ENCODE data around the gene AK5. TPM values are rescaled to one million over a fixed set of nuclear protein-coding genes. Genes with fewer than 3 reads are reported as not detected.

AK5 gene
- total RNA-seq, 1 donor from 2014 or later, result 1.0 TPM

DNA sequence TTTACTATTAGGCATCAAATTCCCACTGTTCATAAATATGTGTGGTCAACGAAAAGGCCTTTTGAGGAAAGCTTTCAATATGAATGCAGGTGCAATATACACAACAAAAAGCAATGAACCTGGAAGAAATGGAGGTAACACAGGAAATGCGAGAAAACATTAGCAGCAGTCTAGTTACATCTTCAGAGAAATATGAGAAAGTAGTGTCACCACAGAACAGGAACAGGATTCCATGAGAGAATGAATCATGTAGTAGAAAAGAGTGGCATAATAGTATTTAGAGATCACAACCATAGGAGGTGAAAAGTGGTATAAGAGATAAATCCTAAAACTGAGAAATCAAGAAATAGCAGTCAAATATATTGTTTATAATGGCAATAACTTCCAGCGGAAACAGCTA is 103.7 kb downstream of the AK5 start:
- no peak overlapping the region for H3K4me3 ChIP-seq
- H3K9me3 ChIP-seq, result no peaks in the 10 kb centered on the region
- ATAC-seq (no peak), DNase-seq (no peak)
- no peak overlapping the region for H3K27ac ChIP-seq
- intact Hi-C loops (cut with DNase I), result no loop called here
- H3K27me3 ChIP-seq (ENCODE audit: low read depth), result no peaks in the 10 kb centered on the region
- TF ChIP-seq, protein P1, sequence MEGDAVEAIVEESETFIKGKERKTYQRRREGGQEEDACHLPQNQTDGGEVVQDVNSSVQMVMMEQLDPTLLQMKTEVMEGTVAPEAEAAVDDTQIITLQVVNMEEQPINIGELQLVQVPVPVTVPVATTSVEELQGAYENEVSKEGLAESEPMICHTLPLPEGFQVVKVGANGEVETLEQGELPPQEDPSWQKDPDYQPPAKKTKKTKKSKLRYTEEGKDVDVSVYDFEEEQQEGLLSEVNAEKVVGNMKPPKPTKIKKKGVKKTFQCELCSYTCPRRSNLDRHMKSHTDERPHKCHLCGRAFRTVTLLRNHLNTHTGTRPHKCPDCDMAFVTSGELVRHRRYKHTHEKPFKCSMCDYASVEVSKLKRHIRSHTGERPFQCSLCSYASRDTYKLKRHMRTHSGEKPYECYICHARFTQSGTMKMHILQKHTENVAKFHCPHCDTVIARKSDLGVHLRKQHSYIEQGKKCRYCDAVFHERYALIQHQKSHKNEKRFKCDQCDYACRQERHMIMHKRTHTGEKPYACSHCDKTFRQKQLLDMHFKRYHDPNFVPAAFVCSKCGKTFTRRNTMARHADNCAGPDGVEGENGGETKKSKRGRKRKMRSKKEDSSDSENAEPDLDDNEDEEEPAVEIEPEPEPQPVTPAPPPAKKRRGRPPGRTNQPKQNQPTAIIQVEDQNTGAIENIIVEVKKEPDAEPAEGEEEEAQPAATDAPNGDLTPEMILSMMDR (IDR thresholded peaks at IDR 0.05), result no peak
- no peaks in the 10 kb centered on the region for H3K36me3 ChIP-seq
- no peaks in the 10 kb centered on the region for H3K4me1 ChIP-seq

DNA sequence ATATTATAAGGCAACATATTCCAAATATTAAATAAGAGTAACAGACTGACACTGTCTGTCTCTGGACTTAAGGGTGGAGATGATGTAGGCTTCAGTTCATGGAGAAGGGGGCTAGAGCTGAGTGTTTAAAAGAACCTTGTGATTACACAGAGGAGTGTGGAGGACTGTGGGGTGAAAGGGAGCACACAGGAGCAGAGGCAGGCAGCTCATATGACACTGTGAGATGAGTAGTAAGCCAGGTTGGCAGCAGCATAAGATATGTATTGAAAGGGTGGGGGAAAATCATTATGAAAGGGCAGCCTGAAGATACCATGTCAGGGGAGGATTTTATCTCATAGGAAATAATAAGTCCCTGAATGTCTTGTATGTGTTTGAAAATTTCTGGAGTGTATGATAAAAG is 104.5 kb downstream of the AK5 start:
- no peaks in the 10 kb centered on the region for H3K9me3 ChIP-seq
- DNase-seq (no peak), ATAC-seq (no peak)
- H3K4me1 ChIP-seq, result no peaks in the 10 kb centered on the region
- no peak overlapping the region for H3K4me3 ChIP-seq
- TF ChIP-seq, protein P1 (IDR thresholded peaks at IDR 0.05), result no peak
- intact Hi-C loops (cut with DNase I), result no loop called here
- no peaks in the 10 kb centered on the region for H3K36me3 ChIP-seq
- H3K27ac ChIP-seq, result no peak overlapping the region
- no peaks in the 10 kb centered on the region for H3K27me3 ChIP-seq (ENCODE audit: low read depth)

GRCh38 chr1:77387553-77387952 is 105.7 kb downstream of the AK5 start:
- Histone ChIP-seq H3K9me3 (no peaks in the 10 kb centered on the region), H3K27me3 (ENCODE audit: low read depth) (no peaks in the 10 kb centered on the region), H3K4me3 (no peak overlapping the region), H3K27ac (no peak overlapping the region), H3K4me1 (no peaks in the 10 kb centered on the region), H3K36me3 (no peaks in the 10 kb centered on the region)
- DNase-seq (no peak), ATAC-seq (no peak)
- TF ChIP-seq, protein P1 (IDR thresholded peaks at IDR 0.05), result no peak
- intact Hi-C loops (cut with DNase I), result no loop called here

- no peaks in the 10 kb centered on the region for H3K9me3 ChIP-seq
- no peak overlapping the region for H3K27ac ChIP-seq
- TF ChIP-seq, protein P1 (IDR thresholded peaks at IDR 0.05), result no peak
- H3K27me3 ChIP-seq (ENCODE audit: low read depth), result no peaks in the 10 kb centered on the region
- no peak overlapping the region for H3K4me3 ChIP-seq
- H3K4me1 ChIP-seq, result no peaks in the 10 kb centered on the region
- no peak for ATAC-seq
- DNase-seq, result no peak
- H3K36me3 ChIP-seq, result no peaks in the 10 kb centered on the region
- intact Hi-C loops (cut with DNase I), result no loop called here
Measured at GRCh38 chr1:77388661-77389060, 106.8 kb downstream of the AK5 start.

- ATAC-seq (no peak), DNase-seq (no peak)
- Histone ChIP-seq H3K9me3 (no peaks in the 10 kb centered on the region), H3K36me3 (no peaks in the 10 kb centered on the region), H3K27ac (no peak overlapping the region), H3K4me3 (no peak overlapping the region), H3K4me1 (no peaks in the 10 kb centered on the region), H3K27me3 (ENCODE audit: low read depth) (no peaks in the 10 kb centered on the region)
- TF ChIP-seq, protein P1 (IDR thresholded peaks at IDR 0.05), result no peak
- intact Hi-C loops (cut with DNase I), result no loop called here
Measured at GRCh38 chr1:77392486-77392885, 110.7 kb downstream of the AK5 start.

DNA sequence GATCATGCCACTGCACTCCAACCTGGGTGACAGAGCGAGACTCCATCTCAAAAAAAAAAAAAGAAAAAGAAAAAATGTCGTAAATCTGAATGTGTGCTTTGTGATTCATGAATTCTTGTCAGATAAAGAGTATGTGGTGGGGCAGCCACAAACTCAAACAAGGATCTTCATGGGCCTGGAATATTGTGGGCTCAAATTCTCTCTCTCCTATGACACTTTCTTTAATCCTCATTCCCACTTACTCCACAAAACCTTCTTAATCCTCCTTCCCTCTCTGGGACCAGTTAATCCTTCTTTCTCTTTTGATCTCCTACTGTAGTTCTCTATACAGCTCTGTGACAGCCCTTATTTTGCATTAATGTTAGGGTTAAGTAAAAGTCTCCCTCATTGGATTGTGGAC is 112.3 kb downstream of the AK5 start:
- TF ChIP-seq, protein P1 (IDR thresholded peaks at IDR 0.05), result no peak
- Histone ChIP-seq H3K27me3 (ENCODE audit: low read depth) (peaks cover 6% of the 10 kb centered on the region), H3K9me3 (no peaks in the 10 kb centered on the region), H3K4me1 (no peaks in the 10 kb centered on the region), H3K36me3 (no peaks in the 10 kb centered on the region), H3K27ac (no peak overlapping the region), H3K4me3 (no peak overlapping the region)
- intact Hi-C loops (cut with DNase I), result no loop called here
- DNase-seq, result no peak
- no peak for ATAC-seq
